Heart right ventricle (tissue), 16 donors: ENCODE measurements around the gene MPP2. TPM values are rescaled to one million over a fixed set of nuclear protein-coding genes. Genes with fewer than 3 reads are reported as not detected.

Source experiments
- ATAC-seq, 8 donors: fragments of 200-7000 bp; cut with Tn5 transposase; one replicate each; pipeline ENCODE4 v1.9.1; 2020; ENCODE audit warnings: mild to moderate bottlenecking in 8 of 8, moderate library complexity in 8 of 8, moderate number of reproducible peaks in 1 of 8
- DNase-seq, 2 donors: peaks; one replicate each; pipeline ENCODE4 v3.0.0-alpha.2; 2020
- H3K27ac ChIP-seq, 10 donors: fragments of 200-600 bp; sonication (generic) in 2 of 10; one replicate each; pipeline versions ENCODE4 v1.5.0 to v1.8.0; 2020 to 2022; ENCODE audit warnings: mild to moderate bottlenecking in 3 of 10
- H3K27me3 ChIP-seq, 7 donors: fragments of 200-600 bp; one replicate each; pipeline ENCODE4 v1.8.0; 2021 to 2022; ENCODE audit warnings: mild to moderate bottlenecking in 2 of 7
- H3K36me3 ChIP-seq, 9 donors: fragments of 200-600 bp; sonication (generic) in 1 of 9; one replicate each; pipeline versions ENCODE4 v1.5.0 to v1.8.0; 2020 to 2022; ENCODE audit warnings: mild to moderate bottlenecking in 2 of 9
- H3K4me1 ChIP-seq, 9 donors: fragments of 200-600 bp; sonication (generic) in 1 of 9; one replicate each; pipeline versions ENCODE4 v1.5.0 to v1.8.0; 2020 to 2022; ENCODE audit warnings: mild to moderate bottlenecking in 4 of 9
- H3K4me3 ChIP-seq, 10 donors: fragments of 200-600 bp; sonication (generic) in 2 of 10; one replicate each; pipeline versions ENCODE4 v1.5.0 to v1.8.0; 2020 to 2022; ENCODE audit warnings: mild to moderate bottlenecking in 7 of 10, moderate library complexity in 2 of 10
- H3K9me3 ChIP-seq, 11 donors: fragments of 200-600 bp in 10 of 11; sonication (generic) in 2 of 11; one replicate each; pipeline versions ENCODE4 v1.5.0 to v1.8.0; 2013 to 2022; ENCODE audit warnings: mild to moderate bottlenecking in 2 of 11, control low read depth in 1 of 11, moderate library complexity in 1 of 11
- WGBS, 2 donors: extraction: QIAGEN DNeasy Blood & Tissue Kit; methylation state at CpG; one replicate each; pipeline ENCODE4 v1.1.7; 2013; ENCODE audit warnings: inconsistent platforms in 1 of 2; 5-methylcytosine and 5-hydroxymethylcytosine counted together
- intact Hi-C, 10 donors: fragments of 100-400 bp; cut with DNase I; formaldehyde crosslinking; loops; one replicate each; pipeline versions ENCODE4 v1.11.1 to v1.14.2; 2022
- polyA plus RNA-seq, 2 donors: library from polyadenylated mRNA; stranded (reverse); fragments of 200-250 nt; gene quantifications; one replicate each; pipeline ENCODE4 v1.2.3, GENCODE V29; 2013
- total RNA-seq, 10 donors: library from RNA; stranded (reverse); fragmentation: NEBNext Ultra II Directional in 3 of 10; extraction: Animal tissue kit (Norgen Biotek cat#: 25700) in 3 of 10; gene quantifications; one replicate each; pipeline versions ENCODE4 v1.2.1 to v1.2.4, GENCODE V29; 2021 to 2023
- TF ChIP-seq, protein P1 (sequence below), 9 donors: fragments of 200-600 bp; sonication (generic) in 2 of 9; IDR thresholded peaks; one replicate each; pipeline versions ENCODE4 v1.5.0 to v1.8.0; 2021 to 2022; ENCODE audit warnings: antibody characterized with exemption in 9 of 9, mild to moderate bottlenecking in 5 of 9, moderate library complexity in 1 of 9
- donor health status: Arrhythmogenic right ventricular cardiomyopathy.
- donor health status: ischemic (EF 13 %, LVEDD 7.1; RV severe dilation, severe dysfunction).
- donor health status: healthy with polysubstance abuse.
- donor health status: DM: no; HTN: yes; CAD: no.
- donor health status: DM: no; HTN: no; CAD: no.
- donor health status: ischemic (EF 25% LVEDD 6.9; RV normal size, moderate dysfunction).
- donor health status: ischemic (EF 25% LVEDD 5.7; RV mildly dilated, moderate dysfunction).
- donor health status: healthy.
- donor health status: DM: yes; HTN: yes; CAD: no.
- donor health status: Ischemic cardiomyopathy.
- donor health status: ischemic (EF 35%, LVEDD 5.7; RV mildly dilated, moderate dysfunction).
- donor health status: nonischemic (EF 11% LVEDD 7.7; RV severe dilation, severe dysfunction).
- donor health status: DM: yes; HTN: yes; CAD: no.
- donor health status: PGD.
- donor health status: ischemic (EF 29% LVEDD 5.4; RV normal size, mild dysfunction).
- donor health status: nonischemic (EF 23%, LVEDD 6.1; RV moderate dilation, normal function).

The MPP2 gene
- total and polyA plus RNA-seq, 12 donors = 5.0 to 20.7 (median 12.9) TPM

DNA sequence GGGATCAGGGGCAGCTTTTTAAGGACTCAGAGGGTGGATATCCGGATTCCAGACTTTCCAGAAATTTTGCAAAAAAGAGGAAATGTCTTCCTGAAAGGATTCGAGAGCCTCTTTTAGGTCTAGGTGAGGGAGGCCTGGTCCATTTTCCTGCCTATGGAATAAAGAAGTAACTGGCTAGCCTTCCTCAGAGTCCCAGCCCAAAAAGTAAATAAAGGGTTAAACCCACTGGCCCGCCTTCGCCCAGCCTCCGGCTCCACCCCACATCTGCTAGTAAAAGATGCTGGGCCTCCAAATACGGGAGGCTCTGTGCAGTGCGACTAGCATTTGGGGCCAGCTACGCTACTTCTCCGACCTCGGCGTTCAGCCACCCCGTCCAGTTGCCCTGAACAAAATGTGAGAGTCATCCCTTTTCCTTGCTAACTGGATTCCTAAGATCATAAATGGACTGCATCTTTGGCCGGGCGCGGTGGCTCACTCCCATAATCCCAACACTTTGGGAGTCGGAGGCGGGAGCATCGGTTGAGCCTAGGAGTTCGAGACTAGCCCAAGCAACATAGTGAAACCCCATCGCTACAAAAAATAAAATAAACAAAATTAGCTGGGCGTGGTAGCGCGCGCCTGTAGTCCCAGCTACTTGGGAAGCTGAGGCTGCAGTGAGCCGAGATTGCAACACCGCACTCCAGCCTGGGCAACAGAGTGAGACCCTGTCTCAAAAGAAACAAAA, 824 bp upstream of the MPP2 start:
- intact Hi-C loops = loop anchor here in 1 of 10 donors (1.0 kb wide), 1 partner anchor 86 kb away; no protein-coding TSS in a partner anchor

DNA sequence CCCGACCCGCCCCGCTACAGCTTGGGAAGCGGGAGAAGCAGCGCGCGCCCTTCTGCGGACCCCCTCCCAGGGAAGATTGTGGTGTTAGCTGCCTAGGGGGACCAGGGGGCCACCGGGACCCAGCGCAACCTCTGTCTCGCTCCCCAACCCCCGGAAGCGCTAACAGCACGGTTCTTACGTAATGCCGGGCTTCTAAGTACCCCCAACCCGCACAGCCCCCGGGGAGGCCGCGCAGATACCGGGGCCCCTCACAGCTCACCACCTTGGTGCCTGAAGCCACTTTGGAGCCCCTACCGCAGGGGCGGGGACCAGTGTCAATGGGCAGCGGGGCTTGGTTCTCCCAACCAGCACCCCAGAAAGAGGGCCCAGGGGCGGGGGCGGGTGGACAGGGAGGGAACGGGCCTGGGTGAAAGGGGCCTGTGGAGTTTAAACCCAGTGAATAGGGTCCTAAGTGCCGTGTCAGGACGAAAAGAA, 348 bp downstream of the MPP2 start:
- WGBS, 2 donors = 0 to 1% methylated on average over 29 of the region's 29 CpGs
- Histone ChIP-seq H3K27me3 (peaks cover 0 to 52% (median 0%) of the 10 kb centered on the region in 7 donors), H3K36me3 (peaks cover 0 to 9% (median 0%) of the 10 kb centered on the region in 9 donors), H3K4me3 (peak overlapping the region; percentile 61 to 95 (median 83)), H3K27ac (peak overlapping the region in 9 of 10 donors; percentile 38 to 89 (median 83)), H3K4me1 (peaks cover 3 to 36% (median 24%) of the 10 kb centered on the region in 9 donors), H3K9me3 (no peaks in the 10 kb centered on the region)
- intact Hi-C loops = no loop called here
- no peak for DNase-seq
- TF ChIP-seq, protein P1, sequence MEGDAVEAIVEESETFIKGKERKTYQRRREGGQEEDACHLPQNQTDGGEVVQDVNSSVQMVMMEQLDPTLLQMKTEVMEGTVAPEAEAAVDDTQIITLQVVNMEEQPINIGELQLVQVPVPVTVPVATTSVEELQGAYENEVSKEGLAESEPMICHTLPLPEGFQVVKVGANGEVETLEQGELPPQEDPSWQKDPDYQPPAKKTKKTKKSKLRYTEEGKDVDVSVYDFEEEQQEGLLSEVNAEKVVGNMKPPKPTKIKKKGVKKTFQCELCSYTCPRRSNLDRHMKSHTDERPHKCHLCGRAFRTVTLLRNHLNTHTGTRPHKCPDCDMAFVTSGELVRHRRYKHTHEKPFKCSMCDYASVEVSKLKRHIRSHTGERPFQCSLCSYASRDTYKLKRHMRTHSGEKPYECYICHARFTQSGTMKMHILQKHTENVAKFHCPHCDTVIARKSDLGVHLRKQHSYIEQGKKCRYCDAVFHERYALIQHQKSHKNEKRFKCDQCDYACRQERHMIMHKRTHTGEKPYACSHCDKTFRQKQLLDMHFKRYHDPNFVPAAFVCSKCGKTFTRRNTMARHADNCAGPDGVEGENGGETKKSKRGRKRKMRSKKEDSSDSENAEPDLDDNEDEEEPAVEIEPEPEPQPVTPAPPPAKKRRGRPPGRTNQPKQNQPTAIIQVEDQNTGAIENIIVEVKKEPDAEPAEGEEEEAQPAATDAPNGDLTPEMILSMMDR (IDR thresholded peaks at IDR 0.05) = no peak
- peak; percentile 1 to 30 (median 24) for ATAC-seq

More for the DNA sequence above, 824 bp upstream of the MPP2 start:
- WGBS, 2 donors = 16 to 23% methylated on average over 26 of the region's 26 CpGs
- peak; percentile 35 to 82 (median 74) for ATAC-seq
- Histone ChIP-seq H3K4me3 (peak overlapping the region in 9 of 10 donors; percentile 61 to 95 (median 83)), H3K36me3 (peaks cover 0 to 9% (median 0%) of the 10 kb centered on the region in 9 donors), H3K27me3 (peaks cover 0 to 52% (median 0%) of the 10 kb centered on the region in 7 donors), H3K27ac (peak overlapping the region in 9 of 10 donors; percentile 38 to 89 (median 83)), H3K9me3 (no peaks in the 10 kb centered on the region), H3K4me1 (peaks cover 3 to 41% (median 24%) of the 10 kb centered on the region in 9 donors)
- TF ChIP-seq, protein P1 (IDR thresholded peaks at IDR 0.05) = no peak
- peak; percentile 67 to 74 for DNase-seq

DNA sequence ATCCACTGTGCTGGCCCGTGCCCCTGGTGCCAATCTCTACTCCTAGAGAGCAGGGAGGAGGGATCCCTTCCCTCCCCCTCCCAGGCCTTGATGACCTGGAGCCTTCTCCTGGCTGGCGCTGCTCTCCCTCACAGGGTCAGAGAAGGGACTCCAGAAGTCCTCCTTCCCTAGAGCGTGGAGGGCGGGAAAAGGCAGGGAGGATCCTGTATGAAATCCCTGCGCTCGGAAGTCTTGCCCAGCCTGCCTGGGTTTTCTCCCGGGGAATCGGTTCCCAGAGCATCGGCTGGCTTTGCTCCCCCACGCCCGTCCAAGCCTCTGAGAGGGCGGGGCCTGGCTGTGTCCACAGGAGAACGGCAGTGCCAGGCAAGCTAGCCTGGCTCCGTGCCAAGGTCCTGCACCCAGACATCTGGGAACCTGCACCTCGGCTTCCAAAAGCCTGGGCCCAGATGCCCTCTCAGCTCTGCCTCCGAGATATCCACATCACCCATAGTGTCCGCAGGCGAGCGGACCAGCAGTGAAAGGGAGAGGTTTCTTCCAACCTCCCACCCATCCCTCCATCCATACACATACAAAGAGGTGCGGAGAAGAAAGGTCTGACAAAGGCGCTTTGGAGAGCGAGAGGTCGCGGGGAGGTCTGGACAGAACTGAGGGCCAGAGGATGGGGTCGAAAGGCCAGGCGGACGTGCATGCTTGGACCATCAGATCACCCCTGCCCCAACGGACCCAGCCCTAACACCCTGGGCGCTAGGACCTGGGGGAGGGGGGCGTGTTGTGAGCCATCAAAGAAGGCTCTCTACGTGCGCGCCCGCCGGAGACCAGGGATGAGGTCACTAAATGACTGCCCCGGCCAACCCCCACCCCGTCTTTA, 1.1 kb downstream of the MPP2 start:
- intact Hi-C loops = no loop called here
- Histone ChIP-seq H3K36me3 (peaks cover 0 to 9% (median 0%) of the 10 kb centered on the region in 9 donors), H3K9me3 (no peaks in the 10 kb centered on the region), H3K27me3 (peaks cover 0 to 52% (median 0%) of the 10 kb centered on the region in 7 donors), H3K4me1 (peaks cover 3 to 34% (median 27%) of the 10 kb centered on the region in 9 donors), H3K4me3 (peak overlapping the region; percentile 61 to 95 (median 83)), H3K27ac (peak overlapping the region in 7 of 10 donors; percentile 38 to 89 (median 85))
- ATAC-seq = peak; percentile 69 to 87 (median 82)
- 4 to 6% methylated on average over 37 of the region's 37 CpGs for WGBS, 2 donors
- DNase-seq = peak; percentile 69 to 83
- TF ChIP-seq, protein P1 (IDR thresholded peaks at IDR 0.05) = no peak
